Measurements from ENCODE around the gene CLPTM1. TPM values are rescaled to one million over a fixed set of nuclear protein-coding genes. Genes with fewer than 3 reads are reported as not detected.

Gene CLPTM1
- total and polyA plus RNA-seq, 4 donors, result 35.9 to 130 (median 85.3) TPM

GRCh38 chr19:44958090-44958489, 2.9 kb downstream of the CLPTM1 start:
- H3K9ac ChIP-seq (ENCODE audit: insufficient read depth in 1 of 2, low read length in 2 of 2), result no peak overlapping the region
- ATAC-seq (ENCODE audit: insufficient read depth, low FRiP score) (no peak), DNase-seq (no peak)
- no peak overlapping the region for H3K27ac ChIP-seq (ENCODE audit: low read depth in 1 of 2, low read length in 1 of 2)
- no peaks in the 10 kb centered on the region for H3K9me3 ChIP-seq (ENCODE audit: control insufficient read depth in 4 of 4, insufficient read depth in 3 of 4, low read length in 3 of 4)
- H3K36me3 ChIP-seq (ENCODE audit: control insufficient read depth in 4 of 4, insufficient read depth in 4 of 4, low read length in 4 of 4), result peaks cover 2 to 8% (median 4%) of the 10 kb centered on the region in 4 donors
- no peaks in the 10 kb centered on the region for H3K27me3 ChIP-seq (ENCODE audit: control insufficient read depth in 3 of 3, insufficient read depth in 3 of 3, low read length in 2 of 3)
- H3K4me3 ChIP-seq, result no peak overlapping the region
- TF ChIP-seq, protein P1, sequence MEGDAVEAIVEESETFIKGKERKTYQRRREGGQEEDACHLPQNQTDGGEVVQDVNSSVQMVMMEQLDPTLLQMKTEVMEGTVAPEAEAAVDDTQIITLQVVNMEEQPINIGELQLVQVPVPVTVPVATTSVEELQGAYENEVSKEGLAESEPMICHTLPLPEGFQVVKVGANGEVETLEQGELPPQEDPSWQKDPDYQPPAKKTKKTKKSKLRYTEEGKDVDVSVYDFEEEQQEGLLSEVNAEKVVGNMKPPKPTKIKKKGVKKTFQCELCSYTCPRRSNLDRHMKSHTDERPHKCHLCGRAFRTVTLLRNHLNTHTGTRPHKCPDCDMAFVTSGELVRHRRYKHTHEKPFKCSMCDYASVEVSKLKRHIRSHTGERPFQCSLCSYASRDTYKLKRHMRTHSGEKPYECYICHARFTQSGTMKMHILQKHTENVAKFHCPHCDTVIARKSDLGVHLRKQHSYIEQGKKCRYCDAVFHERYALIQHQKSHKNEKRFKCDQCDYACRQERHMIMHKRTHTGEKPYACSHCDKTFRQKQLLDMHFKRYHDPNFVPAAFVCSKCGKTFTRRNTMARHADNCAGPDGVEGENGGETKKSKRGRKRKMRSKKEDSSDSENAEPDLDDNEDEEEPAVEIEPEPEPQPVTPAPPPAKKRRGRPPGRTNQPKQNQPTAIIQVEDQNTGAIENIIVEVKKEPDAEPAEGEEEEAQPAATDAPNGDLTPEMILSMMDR (IDR thresholded peaks at IDR 0.05; ENCODE audit: control extremely low read depth, extremely low read depth), result no peak
- 83 to 87% methylated on average over 9 of the region's 9 CpGs for WGBS, 2 donors
- H3K4me1 ChIP-seq (ENCODE audit: control insufficient read depth in 5 of 5, insufficient read depth in 5 of 5, low read length in 5 of 5), result peaks cover 0 to 20% (median 6%) of the 10 kb centered on the region in 5 donors

- Histone ChIP-seq H3K27me3 (ENCODE audit: control insufficient read depth in 3 of 3, insufficient read depth in 3 of 3, low read length in 2 of 3) (no peaks in the 10 kb centered on the region), H3K9ac (ENCODE audit: insufficient read depth in 1 of 2, low read length in 2 of 2) (no peak overlapping the region), H3K27ac (ENCODE audit: low read depth in 1 of 2, low read length in 1 of 2) (no peak overlapping the region), H3K4me1 (ENCODE audit: control insufficient read depth in 5 of 5, insufficient read depth in 5 of 5, low read length in 5 of 5) (peaks cover 0 to 10% (median 6%) of the 10 kb centered on the region in 5 donors), H3K9me3 (ENCODE audit: control insufficient read depth in 4 of 4, insufficient read depth in 3 of 4, low read length in 3 of 4) (no peaks in the 10 kb centered on the region), H3K4me3 (no peak overlapping the region), H3K36me3 (ENCODE audit: control insufficient read depth in 4 of 4, insufficient read depth in 4 of 4, low read length in 4 of 4) (peaks cover 2 to 13% (median 6%) of the 10 kb centered on the region in 4 donors)
- ATAC-seq (ENCODE audit: insufficient read depth, low FRiP score) (no peak), DNase-seq (no peak)
- TF ChIP-seq, protein P1 (IDR thresholded peaks at IDR 0.05; ENCODE audit: control extremely low read depth, extremely low read depth), result no peak
- 77 to 87% methylated on average over 5 of the region's 5 CpGs for WGBS, 2 donors
These were observed 4.5 kb downstream of the CLPTM1 start for GRCh38 chr19:44959691-44960090.

DNA sequence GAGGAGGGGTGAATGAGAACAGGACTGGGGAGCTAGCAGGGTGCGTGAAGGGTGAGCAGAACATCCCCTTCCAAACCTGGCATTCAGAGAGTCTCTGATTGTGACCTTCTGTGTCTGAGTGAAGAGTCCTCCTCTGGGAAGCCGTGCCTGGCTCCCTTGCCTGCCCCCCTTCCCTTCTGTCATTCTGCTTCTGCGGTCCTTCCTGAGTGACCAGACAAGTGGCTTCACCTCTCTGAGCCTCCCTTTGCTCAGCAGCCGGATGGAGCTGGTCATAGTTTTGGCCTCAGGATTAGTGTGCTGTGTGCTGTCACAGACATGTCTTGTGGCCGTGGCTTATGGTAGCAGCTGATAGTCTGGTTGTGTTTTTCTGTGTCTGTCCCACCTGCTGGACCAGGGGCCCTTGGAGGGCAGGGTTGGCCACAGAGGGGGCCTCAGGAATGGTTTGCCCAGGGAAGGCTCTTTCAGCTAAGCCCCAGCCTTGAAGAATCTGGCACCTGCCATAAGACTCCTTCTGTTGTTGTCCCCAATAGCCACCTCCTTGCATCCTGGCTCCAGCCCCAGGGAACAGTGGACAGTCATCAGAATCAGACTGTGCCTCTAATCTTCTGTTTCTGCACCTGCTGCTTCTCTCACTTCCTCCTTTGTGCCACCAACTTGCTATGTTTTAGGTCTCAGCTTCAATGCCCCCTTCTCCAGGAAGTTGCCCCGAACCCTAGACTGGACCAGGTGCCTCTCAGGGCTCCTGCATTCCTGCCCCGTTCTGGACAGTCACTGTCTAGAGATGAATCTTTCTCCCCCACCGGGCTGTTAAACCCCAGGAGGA, 5.9 kb downstream of the CLPTM1 start:
- H3K4me3 ChIP-seq, result no peak overlapping the region
- no peak overlapping the region for H3K27ac ChIP-seq (ENCODE audit: low read depth in 1 of 2, low read length in 1 of 2)
- no peaks in the 10 kb centered on the region for H3K27me3 ChIP-seq (ENCODE audit: control insufficient read depth in 3 of 3, insufficient read depth in 3 of 3, low read length in 2 of 3)
- no peak for ATAC-seq (ENCODE audit: insufficient read depth, low FRiP score)
- 87 to 97% methylated on average over 8 of the region's 8 CpGs for WGBS, 2 donors
- H3K9ac ChIP-seq (ENCODE audit: insufficient read depth in 1 of 2, low read length in 2 of 2), result no peak overlapping the region
- H3K4me1 ChIP-seq (ENCODE audit: control insufficient read depth in 5 of 5, insufficient read depth in 5 of 5, low read length in 5 of 5), result peaks cover 0 to 6% (median 5%) of the 10 kb centered on the region in 5 donors
- H3K36me3 ChIP-seq (ENCODE audit: control insufficient read depth in 4 of 4, insufficient read depth in 4 of 4, low read length in 4 of 4), result peaks cover 4 to 15% (median 7%) of the 10 kb centered on the region in 4 donors
- TF ChIP-seq, protein P1 (IDR thresholded peaks at IDR 0.05; ENCODE audit: control extremely low read depth, extremely low read depth), result no peak
- no peak for DNase-seq
- H3K9me3 ChIP-seq (ENCODE audit: control insufficient read depth in 4 of 4, insufficient read depth in 3 of 4, low read length in 3 of 4), result no peaks in the 10 kb centered on the region

All from lung (tissue), 12 donors.